SIG-M5 treated with dmso at 0.1 percent for 504 hours (cell line): ENCODE data around the gene CTBP2.

ENCODE experiments used
- DNase-seq: peaks from one replicate; lab custom pipeline; 2025; ENCODE audit not compliant: unreplicated experiment; lab: John Stamatoyannopoulos, UW

The CTBP2 gene

DNA sequence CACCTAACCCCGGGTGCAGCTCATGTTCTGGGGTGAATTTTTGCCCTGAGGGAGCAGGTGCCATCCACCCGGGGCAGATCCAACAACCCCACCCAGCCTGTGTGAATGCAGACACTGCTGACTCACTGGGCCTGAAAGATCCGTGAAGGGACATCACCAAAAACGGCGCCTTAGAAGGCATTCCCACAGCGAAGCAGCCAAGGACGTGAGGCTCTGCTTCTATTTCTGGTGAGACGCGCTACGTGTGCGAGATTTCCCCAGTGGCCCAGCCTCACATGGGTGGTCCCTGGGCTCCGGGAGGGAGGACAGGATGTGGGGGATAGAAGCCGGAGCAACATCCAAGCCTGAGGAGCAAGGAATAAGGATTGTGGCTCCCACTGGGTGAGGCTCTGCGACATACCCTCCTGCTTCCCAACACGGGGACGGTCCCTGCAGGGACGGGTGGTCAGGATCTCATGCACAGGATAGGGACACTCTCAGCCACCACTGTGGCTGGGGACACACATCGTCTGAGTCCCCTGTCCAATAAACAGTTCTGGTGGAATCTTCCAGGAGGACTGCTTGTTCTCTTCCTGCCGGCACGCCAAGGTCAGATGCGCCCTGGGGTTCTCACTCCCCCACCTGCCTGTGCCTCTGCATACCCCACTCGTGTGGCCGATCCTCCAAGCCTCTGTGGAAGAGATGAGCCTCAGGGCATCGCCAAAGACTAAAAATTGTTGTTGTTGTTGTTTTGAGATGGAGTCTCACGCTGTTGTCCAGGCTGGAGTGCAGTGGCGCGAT lies 148.2 kb downstream of the CTBP2 start:
- no peak for DNase-seq

DNA sequence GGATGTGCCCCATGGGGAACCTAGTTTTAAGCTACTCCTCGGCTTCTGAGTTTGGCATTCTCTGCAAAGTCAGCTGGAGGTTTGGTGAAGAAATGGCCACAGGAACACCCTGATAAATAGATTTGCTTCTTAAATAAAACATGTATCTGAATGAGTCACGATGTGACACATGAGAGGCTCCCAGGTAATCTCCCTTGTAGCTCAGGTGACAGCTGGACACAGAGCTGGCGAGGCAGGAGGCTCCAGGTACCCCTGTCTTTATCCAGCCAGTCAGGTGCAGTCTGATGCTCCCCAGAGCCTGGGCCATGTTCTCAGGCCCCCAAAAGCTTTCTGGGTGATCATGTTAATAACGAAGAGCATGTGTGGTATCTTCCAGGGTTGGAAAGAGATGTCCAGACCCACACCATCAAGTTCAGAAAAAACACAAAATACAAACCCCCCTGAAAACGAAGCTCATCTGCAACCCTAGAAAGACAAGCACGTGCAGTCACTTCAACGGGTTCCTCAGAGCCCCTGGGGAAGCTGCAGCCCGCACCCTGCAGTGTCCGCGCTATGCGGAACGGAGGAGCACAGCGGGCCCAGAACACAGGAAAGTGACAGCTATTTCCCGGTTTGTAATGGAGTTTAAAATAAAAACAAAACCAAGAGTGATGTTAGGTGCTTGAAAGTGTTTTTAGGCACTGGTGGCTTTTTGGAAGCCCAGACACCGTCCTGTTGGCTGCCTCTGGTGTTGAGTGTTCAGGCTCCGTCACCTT lies 149.0 kb downstream of the CTBP2 start:
- DNase-seq = no peak

DNA sequence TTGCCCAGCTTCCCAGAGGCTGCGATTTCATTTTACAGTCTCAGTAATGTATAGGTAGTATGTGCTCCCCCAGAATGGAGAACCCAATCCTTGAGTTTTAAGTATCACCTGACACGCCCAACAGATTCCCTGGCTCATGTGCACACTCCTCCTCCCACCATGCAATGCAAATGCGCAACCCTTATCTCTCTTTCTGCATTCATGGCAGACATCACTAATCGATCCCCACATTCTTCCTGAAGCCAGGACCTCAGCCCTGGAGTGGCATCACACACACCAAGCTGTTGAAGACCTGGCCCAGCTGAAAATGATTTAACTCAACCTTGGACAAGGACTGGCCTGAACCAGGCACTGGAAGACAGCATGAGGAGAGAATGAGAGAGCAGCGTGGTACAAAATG lies 150.0 kb downstream of the CTBP2 start:
- DNase-seq = no peak

DNA sequence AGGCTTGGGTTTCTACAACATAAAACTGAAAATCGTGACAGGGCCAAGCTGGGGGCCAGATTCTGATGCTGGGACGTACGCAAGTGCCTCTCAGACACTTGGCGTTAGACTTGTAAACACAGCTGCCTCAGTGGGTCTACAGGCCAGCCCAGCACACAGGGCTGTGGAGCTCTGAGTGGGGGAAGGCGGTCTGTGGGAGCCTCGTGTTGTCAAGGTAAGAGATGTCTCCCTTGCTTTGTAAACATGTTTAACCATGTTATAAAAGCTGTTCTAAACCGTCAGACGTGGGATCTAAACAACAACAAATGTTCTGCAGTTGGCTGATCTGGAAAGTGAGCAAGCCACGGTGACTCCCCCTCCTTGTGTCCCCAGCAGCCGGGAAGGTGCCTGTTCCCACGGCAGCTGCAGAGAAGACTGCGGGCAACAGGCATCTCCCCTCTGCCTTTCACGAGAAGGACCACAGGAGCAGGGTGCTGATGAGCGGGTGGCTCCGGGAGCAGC lies 150.7 kb downstream of the CTBP2 start:
- no peak for DNase-seq

DNA sequence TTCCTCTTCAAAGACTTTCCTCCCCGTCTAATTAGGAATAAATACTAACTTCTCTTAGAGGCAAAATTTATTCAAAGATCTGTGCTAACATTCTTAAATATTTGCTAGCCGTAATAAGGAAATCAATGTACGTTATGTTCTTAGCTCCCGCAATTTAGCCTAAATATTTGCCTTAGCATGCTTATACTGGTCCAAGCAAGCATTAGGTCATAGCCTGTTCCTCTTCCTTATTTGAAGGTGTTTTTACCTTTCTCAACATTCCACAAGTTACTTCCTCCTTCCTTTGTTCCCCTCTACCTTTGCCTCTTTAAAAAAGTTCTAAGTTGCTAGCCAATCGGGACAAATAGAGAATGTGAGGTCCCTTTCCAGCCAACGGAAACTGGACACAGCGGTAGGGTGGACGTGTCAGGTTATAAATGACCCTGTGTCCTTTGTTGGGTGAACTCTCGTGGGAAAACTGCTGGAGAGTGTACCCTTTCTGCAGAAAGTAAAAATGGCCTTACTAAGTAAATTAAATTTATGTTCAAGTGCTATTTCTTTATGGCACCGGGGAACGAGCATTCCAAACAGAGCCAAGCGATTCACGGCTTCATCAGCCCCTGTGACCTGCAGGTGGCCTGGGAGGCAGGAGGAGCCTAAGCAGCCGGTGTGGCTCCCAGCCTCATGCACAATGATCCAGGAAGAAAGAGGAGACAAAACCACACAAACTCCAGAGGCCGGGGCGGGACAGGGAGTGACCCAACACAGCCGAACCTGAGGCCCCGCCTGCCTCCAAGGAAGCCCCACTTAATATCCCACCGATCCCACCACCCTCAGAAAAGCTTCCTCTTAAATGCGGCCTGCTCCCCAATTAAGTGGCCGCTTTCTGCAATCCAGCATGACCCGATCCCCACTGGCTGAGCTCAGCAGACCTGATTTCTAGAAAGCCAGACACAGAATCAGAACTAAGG lies 151.4 kb downstream of the CTBP2 start:
- no peak for DNase-seq

DNA sequence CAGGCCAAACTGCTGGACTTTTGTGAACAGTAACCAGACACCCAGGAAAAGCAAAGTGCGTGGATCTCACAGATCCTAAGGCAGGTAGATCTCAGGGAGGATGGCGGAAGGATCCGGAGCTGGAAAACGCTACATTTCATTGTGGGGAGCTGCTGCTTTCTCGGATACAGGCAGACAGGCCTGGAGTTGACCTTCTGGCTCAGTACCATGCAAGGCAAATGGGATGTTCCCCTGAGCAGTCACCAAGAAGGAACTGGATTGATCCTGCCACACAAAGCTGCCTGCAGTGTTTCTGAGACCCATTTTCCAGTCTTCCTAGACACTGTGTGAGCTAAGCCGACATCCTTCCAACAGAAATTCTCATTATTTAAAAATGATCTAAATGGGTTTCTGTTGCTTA lies 152.9 kb downstream of the CTBP2 start:
- no peak for DNase-seq

DNA sequence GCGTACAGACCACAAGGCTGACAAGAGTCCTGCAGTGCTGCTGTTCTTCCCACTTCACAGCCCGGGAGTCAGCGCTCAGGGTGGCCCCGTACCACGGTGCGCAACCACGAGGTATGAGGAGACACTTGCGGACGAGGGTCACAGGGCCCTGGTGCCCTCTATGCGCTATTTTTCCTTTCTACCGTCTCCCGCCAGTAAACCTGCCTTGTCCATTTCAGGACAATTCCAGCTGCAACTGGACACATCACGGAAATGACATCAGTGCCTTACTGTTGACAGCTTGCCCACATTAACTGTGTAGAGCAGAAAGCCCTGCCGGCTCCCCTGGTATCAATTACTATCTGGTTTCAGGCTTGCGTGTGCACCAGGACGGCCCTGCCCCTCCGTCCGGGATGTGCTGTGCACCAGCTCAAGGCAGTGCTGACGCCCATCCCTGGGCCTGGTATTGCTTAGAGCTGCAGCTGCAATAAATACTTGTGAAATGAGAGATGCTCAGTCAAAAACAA lies 153.4 kb downstream of the CTBP2 start:
- DNase-seq = no peak

DNA sequence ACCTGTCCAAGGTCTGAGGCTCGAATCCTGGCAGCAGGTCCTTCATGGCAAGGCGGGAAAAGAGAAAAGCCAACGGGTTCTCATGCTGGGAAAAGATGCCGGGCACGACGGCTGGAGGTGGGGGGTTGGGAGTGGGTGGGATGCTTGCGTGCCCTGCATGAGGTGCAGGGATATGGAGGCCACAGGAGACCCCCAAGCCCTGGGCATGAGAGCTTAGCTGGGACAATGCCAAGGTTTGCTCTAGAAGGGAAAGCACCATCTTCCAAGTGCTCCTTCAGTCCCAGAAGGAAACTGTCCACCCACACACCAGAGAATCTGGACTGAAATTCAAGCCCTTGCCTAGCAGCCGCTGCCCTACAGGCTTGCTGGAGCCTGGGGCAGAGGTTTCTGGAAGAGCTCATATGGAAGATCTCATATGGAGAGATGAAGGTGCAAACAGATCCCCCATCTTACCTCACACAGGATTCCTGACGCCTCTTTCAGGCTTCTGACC lies 154.1 kb downstream of the CTBP2 start:
- DNase-seq = no peak

DNA sequence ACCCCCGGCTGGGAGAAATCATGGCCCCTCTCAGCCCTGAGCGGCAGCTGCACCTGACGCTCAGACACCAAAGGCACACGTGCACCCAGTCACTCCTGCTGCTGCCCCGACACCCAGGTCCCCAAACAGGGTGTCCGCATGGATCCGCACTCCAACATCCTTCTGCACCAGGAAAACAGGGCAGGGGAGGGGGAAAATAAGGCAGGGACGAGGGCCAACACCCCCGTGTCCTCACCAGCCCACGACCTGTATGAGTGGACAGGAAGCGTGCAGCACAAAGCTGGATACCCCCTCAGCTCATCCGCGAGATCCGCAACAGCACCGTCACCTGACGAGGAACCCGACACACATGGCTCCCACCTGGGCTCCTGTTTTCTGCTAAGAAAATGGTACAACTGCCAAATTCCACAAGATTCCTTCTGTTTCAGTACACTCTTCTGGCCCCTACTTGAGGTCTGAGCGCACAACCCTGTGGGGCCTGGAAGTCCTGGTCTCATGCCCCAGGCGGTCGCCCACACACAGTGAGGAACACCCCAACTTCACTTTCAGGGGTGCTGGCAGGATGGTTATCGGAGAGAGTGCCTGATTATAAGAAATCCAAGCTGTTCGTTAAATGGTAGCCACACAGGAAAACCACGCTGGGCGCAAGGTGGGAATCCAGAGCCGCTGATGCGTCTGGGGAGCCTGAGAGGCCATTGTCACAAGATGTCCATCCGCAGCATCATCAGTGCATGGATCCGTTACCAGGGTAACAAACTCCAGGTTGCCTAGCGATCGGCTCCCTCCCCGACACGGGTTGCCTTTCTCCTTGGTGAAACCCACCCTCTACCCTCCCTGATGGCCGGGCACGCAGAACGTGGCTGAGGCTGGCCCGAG lies 154.8 kb downstream of the CTBP2 start:
- DNase-seq = no peak

DNA sequence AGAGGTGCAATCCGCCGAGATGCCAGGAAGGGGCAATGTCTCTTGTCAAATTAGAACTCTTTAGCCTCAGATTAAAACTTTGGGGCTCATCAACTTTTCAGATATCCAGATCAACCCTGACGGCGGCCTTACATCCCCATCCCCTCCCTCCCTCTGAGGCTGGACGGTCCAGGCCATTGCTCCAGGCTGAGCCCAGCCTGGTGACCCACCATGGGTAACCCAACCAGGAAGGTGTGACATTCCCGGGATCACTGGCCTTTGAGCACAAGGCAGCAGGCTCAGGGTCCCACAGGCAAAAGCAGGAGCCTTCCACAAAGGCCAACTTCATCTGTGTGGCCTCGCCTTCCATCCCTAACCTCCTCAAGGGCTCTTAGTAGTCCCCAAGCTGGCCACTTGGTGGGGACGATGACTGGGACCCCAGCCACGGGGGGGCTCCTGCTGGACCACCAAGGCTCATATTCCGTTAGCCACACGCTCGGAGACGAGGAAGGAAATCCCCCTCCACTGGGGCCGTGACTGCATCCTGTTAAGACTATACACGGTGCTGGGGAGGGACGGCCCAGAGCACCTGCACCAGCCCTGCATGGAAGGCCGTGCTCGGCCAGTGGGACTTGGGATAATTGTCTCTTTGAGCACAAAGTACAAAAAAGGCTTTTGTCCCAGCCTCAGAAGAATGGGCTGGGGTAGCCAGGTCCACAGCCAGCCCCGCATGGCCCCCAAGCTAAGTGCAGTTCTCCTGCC lies 155.6 kb downstream of the CTBP2 start:
- DNase-seq = no peak

DNA sequence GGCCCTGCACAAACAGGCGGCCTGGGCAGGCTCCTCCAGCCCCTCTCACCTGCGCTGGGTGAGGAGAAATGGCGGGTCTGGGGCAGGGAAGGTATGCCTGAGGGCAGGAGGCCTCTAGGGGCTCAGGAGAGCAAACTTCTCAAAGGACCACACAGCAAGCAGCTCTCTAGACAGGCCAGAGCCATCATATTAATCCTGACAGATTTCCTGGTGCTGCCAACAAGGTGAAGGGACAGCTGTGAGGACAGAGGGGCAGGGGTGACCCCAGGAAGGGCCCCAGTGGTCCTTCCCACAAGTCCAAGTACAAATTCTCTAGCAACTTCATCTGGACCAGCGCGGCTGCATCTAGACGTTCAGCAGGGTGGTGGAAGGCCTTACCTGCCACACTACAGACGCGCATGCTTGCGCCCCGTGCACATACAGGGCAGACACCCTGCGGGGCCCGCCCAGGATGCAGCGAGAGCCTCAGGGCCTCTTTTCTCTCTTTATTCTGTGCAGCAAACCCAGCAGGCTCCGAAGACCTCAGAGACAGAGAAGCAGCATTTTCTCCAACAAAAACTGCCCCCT lies 156.4 kb downstream of the CTBP2 start:
- DNase-seq = no peak

DNA sequence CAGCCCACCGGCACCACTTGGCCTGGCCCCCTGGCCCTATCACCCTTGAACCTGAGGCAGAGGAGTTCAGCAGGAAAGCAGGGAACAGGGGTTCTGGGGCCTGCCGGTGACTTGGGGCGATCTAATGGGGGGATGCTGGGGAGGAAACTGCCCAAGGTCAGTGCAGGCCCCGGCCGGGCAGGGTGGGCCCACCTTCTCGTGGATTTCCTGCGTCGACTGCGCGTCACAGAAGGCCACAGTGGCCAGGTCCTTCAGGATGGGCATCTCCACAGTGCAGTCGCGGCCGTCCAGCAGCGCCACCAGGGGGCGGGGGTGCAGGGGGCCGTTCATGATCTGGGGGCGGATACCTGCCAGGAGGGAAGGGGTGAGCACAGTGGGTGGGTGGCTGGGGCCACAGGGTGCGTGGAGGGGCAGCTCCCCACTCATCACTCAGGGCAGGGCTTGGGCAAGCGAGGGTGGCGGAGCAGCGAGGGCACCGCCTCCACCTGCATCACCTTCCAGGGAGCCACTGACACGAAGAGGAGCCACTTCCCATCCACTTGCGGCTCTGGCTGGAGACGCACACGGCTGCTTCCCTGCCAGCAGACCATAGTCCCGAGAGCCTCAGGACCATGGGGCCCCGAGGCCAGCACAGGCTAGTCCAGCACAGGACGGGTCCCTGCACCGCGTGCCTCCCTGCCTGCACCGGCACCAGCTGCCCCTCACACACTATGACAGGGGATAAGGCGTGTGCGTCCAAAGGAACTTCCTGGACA lies 157.0 kb downstream of the CTBP2 start:
- no peak for DNase-seq

DNA sequence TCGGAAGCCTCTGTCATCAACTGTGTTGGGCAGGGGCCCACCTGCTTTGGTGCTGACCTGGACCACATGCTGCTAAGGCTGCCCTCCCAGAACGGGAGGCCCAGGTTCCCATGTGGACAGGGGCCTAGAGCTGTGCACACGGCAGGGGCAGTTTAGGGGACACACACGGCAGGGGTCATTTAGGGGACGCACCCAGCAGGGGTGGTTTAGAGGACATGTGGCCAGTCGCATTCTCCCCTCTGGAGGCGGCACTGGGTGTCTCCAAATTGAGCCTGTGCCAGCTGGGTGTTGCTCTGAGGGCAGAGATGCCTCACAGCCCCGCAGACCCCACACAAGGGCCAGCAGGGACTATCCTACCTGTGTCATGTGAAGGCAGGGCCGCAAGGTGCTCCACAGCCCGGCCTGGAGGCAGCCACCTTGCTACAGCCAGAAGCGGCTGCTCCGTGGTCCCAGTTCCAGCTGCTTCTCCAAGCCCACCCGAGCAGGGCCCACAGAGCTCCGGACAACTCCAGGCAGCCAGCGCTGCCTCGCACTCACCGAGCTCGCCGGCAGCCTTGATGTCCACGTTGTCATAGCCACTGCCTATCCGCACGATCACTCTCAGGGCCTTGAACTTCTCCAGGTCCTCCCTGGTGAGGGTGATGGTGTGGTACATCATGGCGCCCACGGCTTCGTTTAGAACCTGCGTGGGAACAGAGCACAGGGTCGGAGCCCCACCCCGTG lies 157.8 kb downstream of the CTBP2 start:
- DNase-seq = no peak

DNA sequence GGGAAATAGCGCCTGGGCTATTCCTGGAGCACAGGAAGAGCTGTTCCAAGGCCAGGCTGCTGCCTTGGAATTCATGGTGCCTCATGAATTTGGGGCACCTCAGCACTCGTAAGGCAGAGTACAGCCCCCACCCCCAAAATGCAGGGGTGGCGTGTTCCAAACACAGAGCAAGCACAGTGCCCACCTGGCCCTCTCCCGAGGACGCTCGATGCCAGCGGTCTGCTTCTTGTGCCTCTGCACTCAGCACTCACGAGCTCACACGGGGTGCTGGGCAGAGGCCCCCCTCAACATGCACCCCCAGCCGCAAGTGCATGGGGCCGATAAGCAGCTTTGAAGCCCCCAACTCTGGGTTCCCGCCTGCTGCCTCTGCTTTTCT lies 158.3 kb downstream of the CTBP2 start:
- DNase-seq = no peak

DNA sequence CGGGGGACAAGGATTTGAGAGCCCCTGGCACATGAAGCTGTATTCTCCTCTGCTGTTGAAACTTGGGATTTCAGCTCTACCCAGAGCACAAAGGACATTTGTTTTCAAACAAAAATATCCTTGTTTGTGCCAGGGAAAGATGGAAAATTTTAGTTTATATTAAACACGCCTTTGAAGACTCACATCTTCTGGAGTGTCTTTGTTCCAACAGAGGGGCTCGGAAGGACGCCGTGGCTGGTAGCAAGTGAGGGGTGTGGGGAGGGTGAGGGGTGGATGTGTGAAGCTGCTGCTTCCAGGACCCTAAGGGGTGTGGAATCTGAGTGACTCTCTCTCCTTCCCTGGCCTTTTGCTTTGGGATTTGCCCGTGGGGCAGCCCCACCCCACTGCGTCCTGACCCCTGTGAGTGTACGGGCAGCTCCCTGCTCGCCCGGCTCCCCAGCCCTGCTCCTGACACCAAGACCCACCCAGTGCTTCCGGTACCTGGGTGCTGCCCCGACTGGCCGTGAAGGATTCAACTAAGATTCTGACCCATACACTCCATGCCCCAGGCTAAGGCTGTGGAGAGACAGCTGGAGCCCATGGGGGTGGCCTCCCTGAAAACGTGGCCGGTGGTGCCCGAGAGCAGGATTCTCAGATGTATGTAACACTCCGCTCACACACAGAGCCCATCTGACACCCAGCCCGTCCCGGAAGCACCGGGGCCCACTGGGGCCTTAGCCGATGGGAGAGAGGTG lies 158.9 kb downstream of the CTBP2 start:
- no peak for DNase-seq

DNA sequence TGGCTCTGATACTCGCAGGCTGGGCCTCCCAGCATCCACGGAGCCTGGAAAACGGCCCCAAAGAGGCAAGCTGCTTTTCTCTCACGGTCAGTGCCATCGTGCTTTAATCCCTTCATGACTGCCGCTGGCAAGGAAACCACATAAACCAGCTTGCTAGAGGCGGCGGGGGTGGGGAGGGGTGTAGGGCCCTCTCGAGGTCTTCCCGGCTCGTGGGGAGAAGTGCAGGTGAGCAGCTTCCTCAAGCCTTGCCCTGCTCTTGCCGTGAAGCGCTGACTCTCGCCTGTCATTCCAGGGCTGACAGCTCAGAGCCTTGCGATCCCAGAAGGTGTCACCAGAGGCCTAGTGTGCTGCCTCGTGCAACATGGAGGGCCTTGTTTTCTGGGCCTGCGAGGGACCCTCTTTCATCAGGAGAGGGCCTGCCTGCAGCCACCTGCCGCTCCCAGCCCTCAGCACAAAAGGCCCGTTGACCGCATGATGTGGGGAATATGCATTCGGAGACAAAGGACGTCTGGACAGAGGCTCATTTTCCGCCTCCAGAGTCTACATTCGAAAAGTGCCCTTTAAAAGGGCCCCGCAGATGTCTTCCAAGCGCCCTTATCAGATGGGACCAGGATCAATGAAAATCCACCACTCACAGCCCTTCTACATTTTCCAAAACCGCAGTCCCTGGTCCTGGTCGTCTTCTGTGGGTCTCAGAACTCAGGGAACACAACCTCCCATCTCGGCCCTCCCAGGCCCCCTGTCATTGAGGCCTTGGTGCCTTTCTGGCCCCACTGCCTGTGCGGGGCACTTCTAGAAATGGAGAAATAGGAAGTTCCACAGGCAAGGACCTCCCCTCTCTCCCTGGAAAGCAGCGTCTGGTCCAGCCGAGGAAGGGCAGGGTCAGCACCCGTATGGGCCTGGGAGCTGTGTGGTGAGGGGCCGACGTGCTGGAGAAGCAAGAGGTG lies 159.7 kb downstream of the CTBP2 start:
- DNase-seq = no peak
